LNCaP clone FGC (cell line): Measurements from ENCODE around the gene TTC12.

ENCODE experiments used
- DNase-seq: peaks from one replicate; pipeline ENCODE4 v3.0.0-alpha.2; 2011; ENCODE audit warnings: low read depth
- H3K4me3 ChIP-seq: 2 replicates; pipeline ENCODE4 v1.5.1; 2011; ENCODE audit warnings: mild to moderate bottlenecking, low read depth, low read length, control low read depth
- CTCF ChIP-seq: IDR thresholded peaks from 2 replicates; pipeline ENCODE4 v1.5.1; 2012; ENCODE audit warnings: mild to moderate bottlenecking; ENCODE audit not compliant: control insufficient read depth, insufficient read depth; ENCODE audit errors: extremely low read depth

The TTC12 gene

GRCh38 chr11:113398669-113399430 lies 84.5 kb downstream of the TTC12 start:
- no peak for DNase-seq
- TF ChIP-seq CTCF = no peak
- no peak overlapping the region for H3K4me3 ChIP-seq

GRCh38 chr11:113400631-113401230 lies 86.3 kb downstream of the TTC12 start:
- DNase-seq = no peak
- no peak for TF ChIP-seq CTCF
- no peak overlapping the region for H3K4me3 ChIP-seq

GRCh38 chr11:113401718-113402117 lies 87.3 kb downstream of the TTC12 start:
- DNase-seq = peak; percentile 78
- TF ChIP-seq CTCF = no peak
- H3K4me3 ChIP-seq = no peak overlapping the region

GRCh38 chr11:113404859-113405430 lies 90.6 kb downstream of the TTC12 start:
- no peak for TF ChIP-seq CTCF
- DNase-seq = no peak
- no peak overlapping the region for H3K4me3 ChIP-seq

GRCh38 chr11:113405724-113406478 lies 91.5 kb downstream of the TTC12 start:
- no peak overlapping the region for H3K4me3 ChIP-seq
- DNase-seq = no peak
- no peak for TF ChIP-seq CTCF

- no peak overlapping the region for H3K4me3 ChIP-seq
- no peak for TF ChIP-seq CTCF
- DNase-seq = no peak
Observed at GRCh38 chr11:113407163-113407562, 92.8 kb downstream of the TTC12 start.
